ENCODE measurements around the gene NPIPA3.
"Not testable (repeated sequence)": the region's sequence is repeated elsewhere in the genome, so short reads cannot be mapped to it uniquely, and the experiment has no call there.

DNA sequence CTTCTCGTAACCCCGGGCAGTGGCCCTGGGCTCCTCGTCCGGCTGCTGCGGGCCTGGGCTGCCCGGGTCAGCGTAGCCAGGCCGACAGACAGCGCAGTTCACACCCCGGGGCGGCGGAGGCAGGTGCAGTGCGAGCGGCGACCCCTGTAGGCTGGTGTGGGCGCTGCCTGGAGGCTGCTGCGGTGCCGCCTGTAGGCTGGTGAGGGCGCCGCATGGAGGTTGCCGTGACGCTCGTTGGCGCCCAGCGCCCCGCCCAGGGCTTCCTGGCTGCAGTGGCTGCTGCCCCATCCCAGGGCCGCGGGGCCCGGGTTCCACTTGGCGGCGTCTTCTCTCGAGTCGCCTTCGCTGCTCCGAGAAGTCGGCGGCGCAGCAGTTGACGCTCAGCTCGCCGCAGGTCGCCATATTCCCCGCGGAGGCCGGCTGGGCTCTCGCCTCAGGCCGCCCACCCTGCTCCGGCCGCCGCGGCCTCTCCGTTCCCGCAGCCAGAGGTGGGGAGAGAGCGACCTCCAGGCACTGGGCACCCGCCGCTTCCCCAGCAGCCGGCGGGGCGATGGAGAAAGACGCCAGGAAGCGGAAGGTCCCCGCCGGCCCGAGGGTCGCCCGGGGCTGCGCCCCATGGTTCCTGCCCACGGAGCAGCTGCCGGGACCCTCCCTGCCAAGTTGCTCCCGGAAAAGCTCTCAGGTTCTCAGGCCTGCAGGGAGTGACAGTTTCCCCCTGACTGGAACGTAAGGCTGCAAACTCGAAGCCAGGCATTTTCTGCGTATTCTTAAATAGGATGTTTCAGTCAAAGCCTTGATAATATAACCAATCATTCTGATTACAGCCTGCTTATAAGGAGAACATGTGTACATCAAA, at the start of gene NPIPA3:
- TF ChIP-seq FOXK2, PKNOX1, SP1 (IDR thresholded peaks at IDR 0.05): not testable (repeated sequence)
